Uterus (tissue), 4 donors: ENCODE data around the gene NXF3. TPM values are rescaled to one million over a fixed set of nuclear protein-coding genes. Genes with fewer than 3 reads are reported as not detected.
"Not testable (repeated sequence)": the region's sequence is repeated elsewhere in the genome, so short reads cannot be mapped to it uniquely, and the experiment has no call there.

Source experiments
- DNase-seq, 2 donors: peaks; one replicate each; pipeline ENCODE4 v3.0.0-alpha.2; 2019 to 2020
- H3K27ac ChIP-seq, 2 donors: fragments of 200-600 bp; sonication (generic); 1 replicate in 1 of 2; 2 replicates in 1 of 2; pipeline ENCODE4 v1.5.1; 2016 to 2018
- H3K27me3 ChIP-seq, 2 donors: fragments of 200-600 bp; sonication (generic); one replicate each; pipeline ENCODE4 v1.5.1; 2018 to 2019; ENCODE audit warnings: control low read depth in 1 of 2
- H3K36me3 ChIP-seq, 2 donors: fragments of 200-600 bp; sonication (generic); one replicate each; pipeline ENCODE4 v1.5.1; 2019; ENCODE audit warnings: control low read depth in 1 of 2
- H3K4me1 ChIP-seq, 2 donors: fragments of 200-600 bp; sonication (generic); one replicate each; pipeline ENCODE4 v1.5.1; 2018 to 2019; ENCODE audit warnings: control low read depth in 1 of 2
- H3K4me3 ChIP-seq, 2 donors: fragments of 200-600 bp; sonication (generic); 1 replicate in 1 of 2; 2 replicates in 1 of 2; pipeline ENCODE4 v1.5.1; 2018 to 2019; ENCODE audit warnings: mild to moderate bottlenecking in 1 of 2
- H3K9me3 ChIP-seq, 2 donors: fragments of 200-600 bp; sonication (generic); one replicate each; pipeline ENCODE4 v1.5.1; 2019; ENCODE audit warnings: control low read depth in 1 of 2
- CTCF ChIP-seq, 4 experiments: fragments of 200-600 bp in 2 of 4; fragments of 450-650 bp in 2 of 4; sonication (generic) in 2 of 4; IDR thresholded peaks; one replicate each; pipeline ENCODE4 v1.5.1; 2016 to 2019; ENCODE audit warnings: antibody characterized with exemption in 4 of 4, mild to moderate bottlenecking in 2 of 4, moderate library complexity in 1 of 4
- POLR2A ChIP-seq, 2 donors: fragments of 450-650 bp; IDR thresholded peaks; one replicate each; pipeline ENCODE4 v1.6.1; 2016; ENCODE audit warnings: antibody characterized with exemption in 2 of 2, mild to moderate bottlenecking in 1 of 2, moderate library complexity in 1 of 2
- intact Hi-C: fragments of 100-400 bp; cut with DNase I; formaldehyde crosslinking; loops from one replicate; pipeline ENCODE4 v1.15.1; 2023; ENCODE audit warnings: low total_unique reads
- total RNA-seq, 4 donors: library from RNA; depleted of rRNA in 3 of 4; stranded (reverse); fragments of >200 nt in 3 of 4; gene quantifications; one replicate each; pipeline versions ENCODE4 v1.1.0 to v1.2.4, GENCODE V29; 2014 to 2023
- donor health status: DM: yes; HTN: yes; CAD: no.

NXF3 gene
- total RNA-seq, 4 donors from 2014 or later: 0.35 to 0.67 TPM; not detected in 2

GRCh38 chrX:103051260-103051789 lies 41.6 kb downstream of the NXF3 start:
- no peak for DNase-seq
- Histone ChIP-seq H3K27ac (no peak overlapping the region), H3K4me3 (no peak overlapping the region), H3K27me3 (peaks cover 0 to 4% of the 10 kb centered on the region in 2 donors), H3K4me1 (no peaks in the 10 kb centered on the region), H3K9me3 (no peaks in the 10 kb centered on the region), H3K36me3 (no peaks in the 10 kb centered on the region)
- TF ChIP-seq CTCF (IDR thresholded peaks at IDR 0.05) (no peak), POLR2A (IDR thresholded peaks at IDR 0.05) (no peak)
- intact Hi-C loops: no loop called here

GRCh38 chrX:103033371-103033770 lies 59.6 kb downstream of the NXF3 start:
- H3K9me3 ChIP-seq, H3K27ac ChIP-seq, H3K4me1 ChIP-seq, H3K36me3 ChIP-seq, H3K27me3 ChIP-seq, intact Hi-C loops, H3K4me3 ChIP-seq, DNase-seq: not testable (repeated sequence)

Other genes with a start within 250 kb of the NXF3 start
- gene RAB40AL, start 155.9 kb downstream of the NXF3 start, total RNA-seq: 1 to 10 TPM in 2 of 4 donors, not detected in 2; 1.5 to 2.9 TPM
- gene BEX1, start 29.0 kb downstream of the NXF3 start, total RNA-seq: 10 to 100 TPM in 1 of 4 donors, 1 to 10 TPM in 2, not detected in 1; 3.6 to 12.1 (median 8.9) TPM
- gene BEX4, start 122.0 kb upstream of the NXF3 start, total RNA-seq: 10 to 100 TPM; 34.4 to 80.4 (median 49.1) TPM
- gene TCEAL8, start 162.0 kb upstream of the NXF3 start, total RNA-seq: 100 to 1,000 TPM in 3 of 4 donors, 10 to 100 TPM in 1; 56.1 to 181 (median 128) TPM
- 1 to 10 TPM in 2 of 4 donors, not detected in 2; 5.4 to 6.5 TPM for gene TCEAL5, start 183.6 kb upstream of the NXF3 start, total RNA-seq
- 10 to 100 TPM in 2 of 4 donors, 1 to 10 TPM in 1, not detected in 1; 1.5 to 35.6 (median 15.5) TPM for gene BEX2, start 217.8 kb upstream of the NXF3 start, total RNA-seq
- gene TCEAL7, start 237.1 kb upstream of the NXF3 start, total RNA-seq: 10 to 100 TPM; 23.6 to 90.0 (median 60.4) TPM